NCI-H345 treated with DMSO at 0.1 percent for 48 hours (cell line): ENCODE data around the gene KLF2.
"Not testable (repeated sequence)": the region's sequence is repeated elsewhere in the genome, so short reads cannot be mapped to it uniquely, and the experiment has no call there.

Source experiments
- DNase-seq: peaks from one replicate; lab custom pipeline; 2025; ENCODE audit not compliant: unreplicated experiment; lab: John Stamatoyannopoulos, UW

KLF2 gene

GRCh38 chr19:16324384-16325160, at the start of gene KLF2:
Gene KLF2 (plus strand): TSS chr19:16324826. CDS start chr19:16324924, 98 bp downstream.
- DNase-seq: peak; percentile 3

DNA sequence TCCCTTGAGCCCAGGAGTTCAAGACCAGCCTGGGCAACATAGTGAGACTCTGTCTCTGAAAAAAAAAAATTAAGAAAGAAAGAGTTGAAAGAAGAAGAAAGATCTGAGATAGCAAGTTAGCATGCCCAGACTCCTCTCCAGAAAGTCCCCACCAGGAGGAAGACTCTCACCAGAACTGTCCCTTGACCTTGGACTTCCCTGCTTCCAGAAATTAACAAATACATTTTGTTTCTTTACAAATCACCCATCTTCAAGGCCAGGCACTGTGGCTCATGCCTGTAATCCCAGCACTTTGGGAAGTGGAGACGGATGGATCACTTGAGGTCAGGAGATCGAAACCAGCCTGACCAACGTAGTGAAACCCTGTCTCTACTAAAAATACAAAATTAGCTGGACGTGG, 44.3 kb upstream of the KLF2 start:
- no peak for DNase-seq

DNA sequence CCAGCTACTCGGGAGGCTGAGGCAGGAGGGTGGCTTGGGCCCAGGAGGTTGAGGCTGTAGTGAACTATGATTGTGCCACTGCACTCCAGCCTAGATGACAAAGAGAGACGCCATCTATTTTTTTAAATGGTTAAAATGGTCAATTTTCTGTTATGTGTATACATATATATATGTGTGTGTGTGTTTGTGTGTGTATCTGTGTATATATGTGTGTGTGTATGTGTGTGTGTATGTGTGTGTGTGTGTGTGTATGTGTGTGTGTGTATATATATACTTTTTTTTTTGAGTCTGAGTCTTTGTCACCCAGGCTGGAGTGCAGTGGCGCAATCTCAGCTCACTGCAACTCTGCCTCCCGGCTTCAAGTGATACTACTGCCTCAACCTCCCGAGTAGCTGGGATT, 42.9 kb upstream of the KLF2 start:
- no peak for DNase-seq

DNA sequence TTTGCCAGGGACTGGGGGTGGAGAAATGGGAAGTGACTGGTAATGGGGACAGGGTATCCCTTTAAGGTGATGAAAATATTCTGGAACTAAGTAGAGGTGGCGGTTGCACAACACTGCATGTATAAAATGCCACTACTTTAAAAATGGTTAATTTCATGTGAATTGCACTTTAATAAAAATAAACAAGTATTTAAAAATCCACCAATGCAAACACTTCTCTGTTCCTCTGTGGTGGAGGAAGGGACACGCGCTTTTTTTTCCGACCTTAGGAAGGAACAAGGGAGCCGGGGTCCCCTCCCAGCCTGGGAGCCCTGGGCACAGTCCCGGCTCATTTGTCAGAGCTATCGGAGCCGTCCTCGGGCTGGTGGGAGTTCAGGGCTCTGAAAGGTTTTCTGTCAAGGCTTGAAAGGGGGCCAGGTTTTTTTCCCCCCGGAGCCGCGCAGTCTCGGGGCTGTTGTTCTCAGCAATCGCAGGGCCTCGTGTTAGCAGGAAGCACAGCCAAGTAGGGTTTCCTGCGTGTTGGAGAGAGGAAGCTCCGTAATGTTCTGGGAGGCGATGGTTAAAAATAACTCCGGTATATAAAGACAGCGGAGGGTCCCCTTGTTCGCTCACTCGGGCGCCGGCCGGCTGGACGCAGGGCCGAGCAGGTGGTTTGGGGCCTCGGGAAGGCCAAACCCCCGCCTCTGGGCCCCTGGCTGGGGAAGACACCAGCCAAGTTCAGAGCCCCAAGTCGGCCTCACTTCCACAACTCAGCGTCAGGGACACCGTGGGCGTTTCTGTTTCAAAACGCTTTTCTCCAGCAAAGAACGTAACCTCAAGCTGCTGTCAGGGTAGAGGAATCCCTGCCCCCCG, 41.2 kb upstream of the KLF2 start:
- DNase-seq: no peak

- DNase-seq: no peak
These were observed 40.1 kb upstream of the KLF2 start for GRCh38 chr19:16284505-16284904.

- DNase-seq: not testable (repeated sequence)
These were observed 39.5 kb upstream of the KLF2 start for GRCh38 chr19:16285079-16285478.

DNA sequence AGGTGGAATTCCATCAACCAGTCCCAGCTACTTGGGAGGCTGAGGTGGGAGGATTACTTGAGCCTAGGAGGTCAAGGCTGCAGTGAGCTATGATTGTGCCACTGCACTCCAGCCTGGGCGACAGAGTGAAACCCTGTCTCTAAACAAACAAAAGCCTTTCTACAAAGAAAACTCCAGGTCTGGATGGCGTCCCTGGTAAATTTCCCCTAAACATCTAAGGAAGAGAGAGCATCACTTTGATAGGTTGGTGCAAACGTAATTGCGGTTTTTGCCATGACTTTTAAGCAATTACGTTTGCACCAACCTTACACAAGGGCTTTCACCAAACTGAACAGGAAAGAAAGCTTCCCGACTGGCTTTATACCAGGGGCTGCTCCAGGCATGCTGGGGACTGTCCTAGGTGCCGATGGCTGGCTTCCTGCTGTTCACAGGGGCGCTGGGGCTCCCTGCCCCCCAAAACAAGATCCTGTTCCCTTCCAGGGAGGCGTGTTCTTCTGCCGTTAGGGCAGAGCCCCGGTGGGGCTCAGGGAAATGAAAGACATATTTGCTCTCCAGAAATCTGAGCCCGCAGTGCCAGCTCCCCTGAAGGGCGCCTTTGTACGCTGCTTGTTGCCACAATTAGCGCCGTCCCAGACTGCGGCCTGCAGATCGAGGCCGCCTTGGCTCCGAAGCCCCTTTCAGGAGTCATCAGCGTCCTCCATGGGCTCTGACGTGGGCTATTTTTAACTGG, 38.7 kb upstream of the KLF2 start:
- no peak for DNase-seq

DNA sequence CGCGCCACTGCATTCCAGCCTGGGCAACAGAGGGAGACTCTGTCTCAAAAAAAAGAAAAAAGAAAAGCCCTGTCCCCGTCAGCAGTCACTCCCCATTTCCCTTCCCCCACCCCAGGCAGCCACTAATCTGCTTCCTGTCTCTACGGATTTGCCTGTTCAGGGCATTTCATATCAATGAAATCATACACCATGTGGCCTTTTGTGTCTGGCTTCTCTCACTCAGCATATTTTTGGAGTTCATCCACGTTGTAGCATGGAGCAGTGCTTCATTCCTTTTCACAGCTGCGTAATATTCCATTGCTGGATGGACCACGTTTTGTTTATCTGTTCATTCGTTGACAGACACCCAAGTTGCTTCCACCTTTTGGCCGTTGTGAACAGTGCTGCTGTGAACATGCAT, 36.1 kb upstream of the KLF2 start:
- DNase-seq: no peak

GRCh38 chr19:16289594-16289993, 35.0 kb upstream of the KLF2 start:
- no peak for DNase-seq

- no peak for DNase-seq
These were observed 33.9 kb upstream of the KLF2 start for GRCh38 chr19:16290692-16291091.

- DNase-seq: no peak
These were observed 31.2 kb upstream of the KLF2 start for GRCh38 chr19:16293118-16294091.

DNA sequence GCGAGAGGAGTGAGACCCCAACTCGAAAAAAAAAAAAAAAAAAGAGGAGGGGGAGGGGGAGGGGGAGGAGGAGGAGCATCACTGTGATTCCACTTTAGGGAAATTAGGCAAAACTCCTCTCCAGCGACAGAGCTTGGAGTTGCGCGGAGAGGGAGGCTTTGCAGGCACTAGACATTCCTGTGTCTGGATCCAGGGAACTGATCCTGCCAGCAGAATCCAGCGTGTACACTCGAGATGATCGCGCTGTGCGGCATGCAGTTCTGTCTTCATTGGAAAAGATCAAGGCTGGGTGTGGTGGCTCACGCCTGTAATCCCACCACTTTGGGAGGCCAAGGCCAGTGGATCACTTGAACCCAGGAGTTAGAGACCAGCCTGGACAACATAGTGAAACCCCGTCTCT, 29.6 kb upstream of the KLF2 start:
- DNase-seq: no peak

DNA sequence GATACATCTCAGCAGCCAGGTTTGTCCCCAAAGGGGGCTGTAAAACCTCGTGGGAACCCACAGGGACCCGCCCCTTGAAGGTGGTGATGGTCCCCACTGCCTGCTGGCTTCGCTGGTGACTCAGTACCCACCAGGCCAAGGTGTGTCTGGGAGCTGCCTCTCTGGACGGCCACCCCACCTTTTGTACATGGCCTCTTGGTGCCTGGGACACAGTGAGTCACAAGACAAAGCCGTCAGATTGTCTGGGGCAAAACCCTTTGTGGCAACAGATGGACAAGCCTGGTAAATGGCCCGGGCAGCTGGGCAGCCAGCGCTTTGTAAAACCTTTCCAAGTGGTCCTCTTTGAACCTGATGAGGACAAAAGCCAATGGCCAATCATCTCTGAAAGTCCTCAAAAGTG, 27.9 kb upstream of the KLF2 start:
- no peak for DNase-seq

DNA sequence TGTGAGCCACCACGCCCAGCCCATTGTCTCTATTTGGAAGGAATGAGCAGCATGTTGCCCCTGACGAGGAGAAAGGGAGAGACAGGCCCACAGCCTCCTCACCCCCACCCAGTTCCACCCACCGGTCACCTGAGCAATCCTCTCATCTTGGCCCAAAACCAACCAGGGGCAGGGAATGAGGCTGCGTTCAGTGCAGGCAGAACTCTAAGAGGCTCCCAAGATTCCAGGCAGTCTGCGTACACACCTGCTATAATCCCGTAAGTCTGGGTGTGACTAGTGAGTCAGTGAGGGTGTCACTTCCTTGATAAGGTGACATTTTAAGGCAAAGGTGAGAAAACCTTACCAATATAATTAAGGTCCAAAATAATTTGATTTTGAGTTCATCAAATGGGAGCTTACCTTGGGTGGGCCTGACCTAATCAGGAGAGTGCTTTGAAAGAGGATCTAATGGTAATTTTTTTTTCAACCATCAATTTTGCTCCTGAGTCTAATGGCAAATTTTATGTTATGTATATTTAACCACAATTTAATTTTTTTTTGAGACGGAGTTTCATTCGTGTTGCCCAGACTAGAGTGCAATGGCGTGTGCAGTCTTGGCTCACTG, 26.9 kb upstream of the KLF2 start:
- no peak for DNase-seq

DNA sequence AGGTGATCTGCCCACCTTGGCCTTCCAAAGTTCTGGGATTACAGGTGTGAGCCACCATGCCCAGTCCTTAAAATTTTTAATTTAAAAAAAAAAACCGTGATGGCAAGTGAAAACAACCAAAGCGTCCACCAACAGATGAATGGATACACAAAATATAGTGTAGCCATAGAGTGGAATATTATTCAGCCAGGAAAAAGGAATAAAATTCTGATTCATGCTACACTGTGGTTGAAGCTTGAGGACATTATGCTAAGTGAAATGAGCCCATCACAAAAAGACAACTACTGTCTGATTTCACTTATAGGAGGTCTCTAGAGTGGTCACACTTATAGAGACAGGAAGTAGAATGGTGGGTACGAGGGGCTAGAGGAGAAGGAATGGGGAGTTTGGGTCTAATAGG, 26.3 kb upstream of the KLF2 start:
- DNase-seq: no peak

- no peak for DNase-seq
These were observed 22.5 kb upstream of the KLF2 start for GRCh38 chr19:16301999-16302694.

- DNase-seq: no peak
These were observed 20.9 kb upstream of the KLF2 start for GRCh38 chr19:16303755-16304154.

GRCh38 chr19:16304511-16304910, 20.1 kb upstream of the KLF2 start:
- DNase-seq: not testable (repeated sequence)

GRCh38 chr19:16305060-16305459, 19.6 kb upstream of the KLF2 start:
- DNase-seq: not testable (repeated sequence)
